SHP77 treated with DMSO at 0.1 percent for 48 hours (cell line): ENCODE data around the gene CYB561.

Source experiments
- DNase-seq: peaks from one replicate; lab custom pipeline; 2025; lab: John Stamatoyannopoulos, UW

Gene CYB561

DNA sequence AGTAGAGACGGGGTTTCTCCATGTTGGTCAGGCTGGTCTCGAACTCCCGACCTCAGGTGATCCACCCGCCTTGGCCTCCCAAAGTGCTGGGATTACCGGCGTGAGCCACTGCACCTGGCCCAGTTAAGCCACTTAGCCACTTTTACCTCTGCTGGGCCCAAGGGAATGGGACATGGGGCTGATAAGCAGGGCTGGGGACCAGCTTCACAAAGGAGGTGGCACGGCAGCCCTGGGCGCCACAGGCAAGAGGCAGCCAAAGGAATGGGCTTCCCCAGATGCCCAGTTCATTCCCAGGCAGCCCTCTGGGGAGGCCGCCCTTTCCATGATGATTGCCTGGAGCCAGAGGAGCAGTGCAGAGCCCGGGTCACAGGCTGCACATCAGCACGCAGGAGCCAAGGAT lies 5.0 kb upstream of the CYB561 start:
- DNase-seq: no peak

DNA sequence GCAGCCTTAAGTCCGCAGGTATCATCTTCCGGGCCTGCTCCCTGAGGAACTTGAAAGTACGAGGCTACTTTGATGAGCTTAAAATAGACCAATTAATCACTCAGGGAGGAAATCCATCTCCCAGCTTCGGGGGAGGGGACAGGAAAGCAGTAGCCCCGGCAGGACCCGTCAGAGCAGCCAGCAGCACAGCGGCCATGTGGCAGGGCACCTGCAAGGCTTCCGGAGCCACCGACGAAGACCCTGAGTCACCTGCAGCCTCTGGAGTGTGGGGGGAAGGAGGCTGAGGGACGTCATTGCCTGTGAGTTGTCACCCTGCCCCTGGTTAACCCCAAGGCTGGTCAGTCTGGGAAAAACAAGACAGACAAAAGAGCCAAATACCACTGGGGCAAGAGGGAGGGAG lies 4.4 kb upstream of the CYB561 start:
- no peak for DNase-seq

DNA sequence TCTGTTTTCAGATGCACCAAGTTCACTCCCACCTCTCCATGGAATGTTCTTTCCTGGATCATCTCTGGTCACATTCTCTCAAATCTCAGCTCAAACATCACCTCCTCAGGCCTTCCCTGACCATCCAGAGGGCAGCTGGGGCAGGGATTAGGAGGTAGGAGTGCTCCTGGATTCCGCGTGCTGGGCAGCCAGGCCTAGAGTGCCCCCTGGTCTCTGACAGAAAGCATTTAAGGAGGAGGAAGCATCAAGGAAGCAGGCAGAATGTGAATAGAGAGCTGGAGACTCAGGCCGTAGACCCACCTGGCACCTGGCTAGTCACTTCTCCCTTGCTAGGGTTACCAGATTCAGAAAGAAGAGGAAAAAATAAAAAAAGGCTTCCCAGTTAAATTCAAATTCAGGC lies 2.5 kb upstream of the CYB561 start:
- DNase-seq: no peak

DNA sequence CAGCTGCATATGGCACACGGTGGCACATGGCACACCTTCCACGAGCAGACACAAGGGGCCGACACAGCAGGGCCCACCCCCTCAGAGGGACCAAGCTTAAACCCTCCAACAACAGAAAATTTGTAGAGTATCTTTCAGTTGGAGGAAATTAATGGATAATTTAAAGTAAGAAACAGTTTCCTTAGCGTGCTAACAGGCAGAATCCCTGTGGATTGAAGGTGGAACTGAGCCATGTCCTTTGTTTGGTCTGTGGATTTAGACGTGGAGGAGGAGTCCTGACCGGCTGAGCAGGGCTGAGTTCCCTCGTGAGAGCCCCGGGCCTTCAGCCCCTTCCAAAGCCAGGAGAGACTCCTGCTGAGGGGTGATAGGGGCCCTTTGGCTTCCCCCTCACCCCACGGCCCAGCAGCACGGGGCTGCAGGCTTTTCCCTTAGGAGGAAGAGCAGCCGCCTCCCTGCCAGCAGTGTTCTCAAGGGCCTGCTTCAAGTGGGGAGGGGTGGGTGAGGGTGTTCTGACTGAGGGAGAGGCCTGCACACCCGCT lies 1.4 kb upstream of the CYB561 start:
- no peak for DNase-seq

DNA sequence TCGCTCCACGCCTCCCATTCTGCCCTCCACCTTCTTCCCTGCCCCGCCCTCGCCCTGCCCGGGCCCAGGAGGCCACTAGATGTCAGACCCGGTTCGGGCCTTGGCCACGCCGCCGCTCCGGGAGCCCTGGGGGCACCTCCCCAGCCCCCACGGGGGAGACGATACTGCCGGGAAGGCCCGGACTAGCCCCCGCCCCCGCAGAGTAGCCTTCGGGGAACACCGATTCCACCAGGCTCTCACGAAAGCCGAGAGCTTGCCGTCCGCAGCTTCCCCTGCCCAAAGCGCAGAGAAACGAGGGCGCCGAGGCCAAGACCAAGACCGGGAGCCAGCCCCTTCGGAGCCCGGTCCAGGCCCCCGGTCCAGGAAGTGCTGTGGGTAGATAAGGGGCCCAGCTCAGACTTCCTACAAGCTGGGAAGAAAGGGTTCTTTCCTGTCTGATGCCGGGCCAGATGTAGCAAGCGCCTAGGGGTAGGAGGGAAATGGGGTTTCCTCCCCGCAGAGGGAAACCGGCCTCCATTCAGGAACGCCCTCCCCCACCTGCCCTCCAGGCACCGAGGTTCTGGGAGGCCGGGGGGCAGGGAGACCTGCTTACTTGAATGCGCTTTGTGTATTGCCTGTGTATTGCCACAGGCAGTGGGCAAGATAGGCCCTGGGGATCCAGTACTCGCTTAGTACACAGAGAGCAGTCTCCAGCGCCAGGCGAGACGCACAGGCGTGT lies 806 bp upstream of the CYB561 start:
- DNase-seq: peak; percentile 52

DNA sequence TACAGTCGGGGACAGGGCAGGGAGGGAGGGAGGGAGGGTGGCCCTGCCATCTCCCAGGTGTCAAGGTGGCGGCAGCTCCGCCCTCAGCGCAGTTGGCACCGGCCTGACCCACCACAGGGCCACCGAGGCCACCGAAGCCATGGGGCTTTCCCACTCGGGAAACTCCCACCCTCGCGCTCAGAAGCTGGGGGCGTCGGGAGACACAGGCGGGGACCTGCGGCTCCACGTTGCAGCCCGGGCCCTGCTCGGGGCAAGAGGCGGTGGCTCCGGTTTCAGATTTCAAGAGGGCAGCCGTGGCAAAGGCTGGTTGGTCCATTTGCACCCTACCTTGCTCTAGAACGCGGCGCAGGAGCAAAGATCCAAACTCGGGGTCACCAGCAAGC lies 544 bp downstream of the CYB561 start:
- DNase-seq: no peak

DNA sequence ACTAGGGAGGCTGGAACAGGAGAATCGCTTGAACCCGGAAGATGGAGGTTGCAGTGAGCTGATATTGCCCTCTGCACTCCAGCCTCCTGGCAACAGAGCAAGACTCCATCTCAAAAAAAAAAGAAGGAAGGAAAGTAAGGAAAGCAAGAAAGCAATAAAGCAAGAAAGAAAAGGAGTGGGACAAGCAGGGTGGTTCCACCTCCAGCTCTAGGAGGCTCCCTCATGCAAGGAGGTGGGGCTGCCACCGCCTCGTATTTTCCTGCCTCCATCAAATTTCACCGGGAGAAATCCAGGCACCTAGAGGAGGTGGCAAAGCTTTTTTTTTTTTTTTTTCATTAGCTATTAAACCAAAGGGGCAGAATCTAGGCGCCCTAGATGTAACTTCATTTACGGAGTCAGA lies 1.0 kb downstream of the CYB561 start:
- DNase-seq: no peak

DNA sequence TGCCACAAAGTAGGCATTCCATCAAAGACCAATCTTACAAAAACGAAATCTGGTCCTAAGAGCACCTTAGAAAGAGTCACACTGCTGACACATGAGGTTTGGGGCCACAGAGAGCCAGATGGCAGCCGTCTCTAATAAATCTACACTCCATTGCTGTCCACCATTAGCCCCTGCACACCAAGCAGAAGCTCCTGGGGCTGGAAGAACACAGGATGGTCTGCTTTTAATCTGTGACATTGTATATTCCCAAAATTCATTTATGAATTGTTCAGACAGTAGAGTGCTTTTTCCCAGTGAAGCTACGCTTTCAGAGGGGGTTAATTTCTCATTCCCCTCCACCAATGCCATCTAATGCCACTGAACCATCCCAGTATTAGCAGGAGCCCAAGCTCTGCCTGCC lies 1.6 kb downstream of the CYB561 start:
- DNase-seq: no peak

DNA sequence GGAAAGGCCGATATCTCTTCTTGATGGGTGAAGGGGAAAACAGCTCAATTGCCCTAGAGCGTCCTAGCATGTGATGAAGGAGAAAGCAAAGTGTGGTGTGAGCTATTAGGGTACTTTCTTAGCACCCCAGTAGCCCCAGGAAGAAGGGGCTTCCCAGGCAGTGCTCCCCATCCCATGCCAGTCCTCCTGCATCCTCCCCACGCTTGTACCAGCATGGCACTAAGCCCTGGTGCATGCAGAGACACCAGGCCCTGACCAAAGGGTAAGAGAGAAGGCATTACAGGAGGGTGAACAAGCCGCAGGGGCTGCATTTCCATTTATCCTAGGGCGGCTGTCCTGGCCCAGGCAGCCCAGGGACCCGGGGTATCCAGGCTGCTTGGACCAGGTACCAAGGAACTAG lies 3.1 kb downstream of the CYB561 start:
- DNase-seq: no peak

DNA sequence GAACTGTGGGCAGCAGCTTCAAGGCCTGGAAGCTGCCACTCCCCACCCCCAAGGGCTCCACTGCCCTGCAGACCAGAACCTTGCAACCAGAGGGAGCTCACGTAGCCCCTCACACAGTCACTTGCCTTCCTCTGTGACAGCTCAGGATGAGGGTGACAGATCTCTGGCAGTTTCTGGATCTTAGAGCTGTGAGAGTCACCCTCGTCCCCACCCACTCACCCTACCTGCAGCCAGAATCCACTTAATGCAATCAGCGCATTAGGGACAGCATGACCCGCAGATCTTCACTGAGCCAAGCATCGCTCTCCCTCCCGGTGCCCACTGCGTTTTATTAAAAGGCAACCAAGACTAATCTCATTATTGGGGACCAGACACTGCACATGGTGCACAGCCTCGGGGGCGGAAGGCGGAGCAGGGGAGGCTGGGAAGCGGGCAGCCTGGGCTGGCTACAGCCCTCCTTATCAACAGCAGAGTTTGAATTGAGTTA lies 3.5 kb downstream of the CYB561 start:
- no peak for DNase-seq

DNA sequence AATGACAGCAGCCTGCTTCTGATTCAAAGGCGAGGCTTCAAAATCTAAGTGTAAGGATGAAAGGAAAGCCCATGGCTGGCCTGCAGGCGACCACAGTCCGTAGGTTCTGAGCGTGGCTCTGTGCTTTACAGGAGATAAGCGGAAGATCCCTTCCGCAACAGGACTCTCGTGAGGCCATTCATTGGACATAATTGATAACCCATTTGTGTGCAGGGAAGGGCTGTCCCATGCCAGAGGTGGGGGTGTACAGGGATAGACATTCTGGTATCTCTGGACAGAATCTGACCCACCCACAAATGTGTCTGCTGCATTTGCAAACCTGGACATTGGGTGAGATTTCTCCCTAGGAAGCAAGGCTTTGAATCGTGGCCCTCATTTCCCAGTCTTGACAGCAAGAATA lies 4.0 kb downstream of the CYB561 start:
- no peak for DNase-seq

DNA sequence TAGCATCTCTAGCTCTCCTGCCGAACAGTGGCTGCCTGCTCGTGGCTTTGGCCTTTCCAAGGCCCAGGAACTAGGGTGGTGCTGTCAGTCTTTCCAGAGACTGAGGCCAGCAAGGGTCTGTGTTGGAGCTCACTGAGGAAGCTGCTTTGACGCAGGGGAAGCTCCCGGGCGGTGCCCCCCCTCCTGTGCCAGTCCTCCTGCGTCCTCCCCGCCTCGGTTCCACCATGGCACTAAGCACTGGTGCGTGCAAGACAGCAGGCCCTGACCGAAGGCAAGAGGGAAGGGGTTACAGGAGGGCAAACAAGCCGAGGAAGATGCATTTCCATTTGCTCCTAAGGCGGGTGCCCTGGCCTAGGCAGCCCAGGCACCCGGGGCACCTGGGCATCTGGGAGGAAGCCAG lies 4.5 kb downstream of the CYB561 start:
- DNase-seq: no peak

DNA sequence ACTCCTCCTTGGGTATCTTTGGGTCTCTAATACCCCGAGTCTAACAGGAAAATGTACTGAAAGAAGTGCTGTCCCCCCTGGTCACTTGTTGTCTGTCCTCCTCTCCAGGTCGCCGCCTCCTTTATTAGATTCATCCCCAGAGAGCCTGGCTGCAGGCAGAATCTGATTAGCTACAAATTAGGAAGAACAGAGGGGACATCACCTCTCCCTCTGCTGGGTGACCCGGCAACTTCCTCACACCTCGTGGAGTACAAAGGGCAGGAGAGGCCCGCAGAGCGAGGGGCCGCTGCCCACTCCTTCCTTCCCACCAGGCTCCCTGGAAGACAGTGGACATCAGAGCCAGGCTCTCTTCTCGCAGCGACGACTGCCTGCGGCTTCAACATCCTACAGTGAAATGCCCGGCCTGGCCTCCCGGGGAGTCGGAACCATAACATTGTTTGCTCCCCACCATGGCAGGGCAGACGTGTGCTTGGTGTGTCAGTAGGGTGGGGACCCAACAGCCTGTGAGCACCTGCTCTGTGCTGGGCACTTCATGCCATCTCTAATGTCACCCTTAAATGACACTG lies 5.3 kb downstream of the CYB561 start:
- DNase-seq: no peak

DNA sequence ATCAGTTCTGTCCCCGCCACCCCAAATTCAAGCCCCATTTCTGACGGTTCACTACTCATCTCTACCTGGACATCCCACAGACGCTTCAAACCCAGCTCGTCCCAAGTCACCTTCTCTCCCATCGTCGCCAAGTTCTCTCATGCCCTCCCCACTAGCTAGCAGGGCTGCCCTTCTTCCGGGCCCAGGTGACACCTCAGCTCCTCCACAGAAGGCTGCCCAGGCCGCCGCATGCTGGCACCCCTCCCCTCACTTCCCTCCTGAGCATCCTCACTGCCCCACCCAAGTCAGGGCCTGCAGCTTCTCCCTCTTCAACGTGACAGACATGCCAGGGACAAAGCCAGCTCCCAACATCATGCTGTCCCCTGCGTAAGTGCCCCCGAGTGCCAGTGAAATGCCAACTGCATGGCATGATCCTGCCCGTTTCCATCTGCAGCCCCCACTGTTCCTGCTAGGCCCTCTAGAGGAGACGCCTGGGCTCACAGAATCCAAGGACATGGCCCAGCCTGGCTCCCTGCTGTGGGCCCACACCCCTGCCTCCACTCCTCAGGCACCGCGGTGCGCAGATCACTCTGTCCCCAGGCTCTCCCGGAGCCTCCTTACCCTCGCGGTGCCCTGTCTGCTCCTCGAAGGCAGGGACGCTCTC lies 5.9 kb downstream of the CYB561 start:
- DNase-seq: no peak

DNA sequence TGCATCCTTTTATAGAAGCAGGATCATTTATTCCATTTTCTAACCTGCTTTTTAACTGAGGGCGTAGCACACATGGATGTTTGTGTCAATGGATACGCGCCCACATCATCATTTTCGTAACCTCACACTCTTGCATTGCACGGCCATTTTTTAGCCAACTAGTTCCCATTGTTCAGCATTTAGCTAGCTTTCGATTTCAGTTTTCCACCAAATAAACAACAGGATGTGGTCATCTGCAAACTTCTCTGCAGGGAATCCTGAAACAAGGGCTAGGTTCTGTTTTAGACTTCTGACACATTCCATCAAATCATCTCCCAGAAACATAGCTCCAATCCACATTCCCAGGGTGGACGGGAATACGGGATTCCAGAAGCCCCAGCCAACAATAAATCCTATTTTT lies 6.4 kb downstream of the CYB561 start:
- no peak for DNase-seq

DNA sequence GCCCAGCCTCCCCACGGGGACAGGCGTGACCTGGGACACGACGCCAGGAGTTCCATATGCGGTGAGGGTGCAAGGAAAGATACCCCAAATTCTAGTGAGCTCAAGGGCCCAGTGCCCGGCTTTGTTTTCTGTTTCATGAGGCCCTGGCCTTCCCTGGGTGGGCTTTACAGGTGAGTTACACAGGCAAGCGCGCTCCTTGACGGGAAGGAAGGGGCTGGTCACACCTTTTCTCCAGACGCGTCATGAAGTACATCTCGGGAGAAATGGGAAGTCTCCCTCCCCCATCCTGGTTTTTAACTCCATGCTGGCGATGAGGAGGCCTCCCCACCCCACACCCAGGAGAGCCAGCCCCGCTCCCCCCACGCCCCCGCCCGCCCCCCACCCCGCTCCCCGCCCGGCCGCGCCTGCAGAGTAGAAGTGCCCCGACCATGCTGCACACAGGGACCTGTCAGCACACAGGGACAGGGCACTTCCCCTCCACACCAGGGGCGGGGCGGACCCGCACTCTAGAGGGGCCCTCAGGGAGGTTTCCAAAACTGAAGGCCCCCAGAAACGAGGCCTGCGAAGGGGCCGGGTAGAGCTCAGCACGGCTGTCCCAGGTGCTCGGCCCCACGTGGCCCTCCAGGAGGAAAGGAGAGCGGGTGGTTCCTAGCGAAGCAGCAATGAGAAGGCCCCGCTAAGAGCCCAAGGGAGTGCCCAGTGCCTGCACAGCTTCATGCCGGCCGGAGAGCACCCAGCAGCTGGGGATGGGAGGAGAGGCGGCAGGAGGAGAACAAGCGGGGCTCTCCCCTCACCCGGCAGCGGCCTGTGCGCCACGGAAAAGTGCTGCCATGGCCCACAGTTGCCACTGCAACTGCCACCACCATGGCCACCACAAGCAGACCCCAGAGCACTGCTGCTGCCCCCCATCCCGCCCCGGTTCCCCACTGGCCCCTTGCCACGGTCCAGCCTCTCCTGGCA lies 7.7 kb downstream of the CYB561 start:
- DNase-seq: no peak

DNA sequence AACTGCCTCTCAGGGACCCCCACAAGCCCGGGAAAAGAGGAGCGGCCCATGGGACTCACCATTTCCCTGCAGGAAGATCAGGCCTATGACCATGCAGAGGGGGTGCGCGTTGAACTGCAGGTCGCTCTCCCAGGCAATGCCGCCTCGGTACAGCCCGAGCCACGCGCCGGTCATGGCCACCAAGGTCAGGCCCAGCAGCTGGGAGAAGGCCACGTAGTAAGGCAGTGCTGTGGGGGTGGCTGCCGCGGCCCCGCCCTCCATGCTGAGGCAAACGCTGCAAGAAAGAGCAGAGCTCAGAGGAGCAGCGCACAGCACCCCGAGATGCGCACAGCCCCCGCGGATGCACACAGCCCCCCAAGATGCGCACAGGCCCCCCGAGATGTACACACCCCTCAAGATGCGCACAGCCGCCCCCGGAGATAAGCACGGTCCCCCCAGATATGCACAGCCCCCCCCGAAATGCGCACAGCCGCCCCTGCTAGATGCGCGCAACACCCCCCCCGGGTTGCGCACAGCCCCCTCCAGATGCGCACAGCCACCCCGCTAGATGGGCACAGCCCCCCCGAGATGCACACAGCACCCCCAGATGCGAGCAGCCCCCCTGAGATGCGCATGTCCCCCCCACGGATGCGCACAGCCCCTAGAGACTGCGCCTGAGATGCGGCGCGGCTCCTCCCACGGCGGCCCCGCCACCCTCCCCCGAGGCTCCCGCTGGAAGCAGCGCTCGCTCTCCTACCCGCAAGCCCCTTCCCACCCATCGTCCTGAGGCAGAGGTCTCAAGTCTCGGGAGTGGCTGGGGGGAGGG lies 8.6 kb downstream of the CYB561 start:
- no peak for DNase-seq

DNA sequence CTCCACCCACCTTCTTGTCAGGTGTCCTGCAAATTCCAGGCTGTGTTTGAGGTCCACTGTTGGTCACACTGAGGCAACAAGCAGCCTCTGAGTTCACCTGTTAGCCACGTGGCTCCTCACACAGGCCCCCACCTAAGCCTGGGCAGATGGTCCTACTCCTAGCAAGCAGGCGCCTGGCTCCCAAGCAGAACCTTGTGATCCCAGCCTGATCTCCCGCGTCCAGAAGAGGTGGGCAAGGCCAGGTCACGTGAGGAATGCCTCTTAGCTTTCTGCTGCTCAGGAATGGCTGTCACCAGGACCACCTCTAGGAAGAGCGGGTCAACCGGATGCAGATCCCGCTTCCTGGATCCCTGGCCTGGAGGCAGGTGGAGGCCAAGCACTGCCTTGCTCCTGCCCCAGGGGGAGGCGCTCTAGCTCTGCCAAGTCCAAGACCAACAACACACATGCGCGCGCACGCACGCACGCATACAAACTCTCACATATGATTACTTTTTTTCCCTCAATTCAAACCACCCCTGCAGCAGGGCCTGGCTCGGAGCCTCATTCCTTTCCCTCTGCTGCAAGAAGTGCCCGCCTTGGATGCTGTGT lies 9.5 kb downstream of the CYB561 start:
- no peak for DNase-seq

DNA sequence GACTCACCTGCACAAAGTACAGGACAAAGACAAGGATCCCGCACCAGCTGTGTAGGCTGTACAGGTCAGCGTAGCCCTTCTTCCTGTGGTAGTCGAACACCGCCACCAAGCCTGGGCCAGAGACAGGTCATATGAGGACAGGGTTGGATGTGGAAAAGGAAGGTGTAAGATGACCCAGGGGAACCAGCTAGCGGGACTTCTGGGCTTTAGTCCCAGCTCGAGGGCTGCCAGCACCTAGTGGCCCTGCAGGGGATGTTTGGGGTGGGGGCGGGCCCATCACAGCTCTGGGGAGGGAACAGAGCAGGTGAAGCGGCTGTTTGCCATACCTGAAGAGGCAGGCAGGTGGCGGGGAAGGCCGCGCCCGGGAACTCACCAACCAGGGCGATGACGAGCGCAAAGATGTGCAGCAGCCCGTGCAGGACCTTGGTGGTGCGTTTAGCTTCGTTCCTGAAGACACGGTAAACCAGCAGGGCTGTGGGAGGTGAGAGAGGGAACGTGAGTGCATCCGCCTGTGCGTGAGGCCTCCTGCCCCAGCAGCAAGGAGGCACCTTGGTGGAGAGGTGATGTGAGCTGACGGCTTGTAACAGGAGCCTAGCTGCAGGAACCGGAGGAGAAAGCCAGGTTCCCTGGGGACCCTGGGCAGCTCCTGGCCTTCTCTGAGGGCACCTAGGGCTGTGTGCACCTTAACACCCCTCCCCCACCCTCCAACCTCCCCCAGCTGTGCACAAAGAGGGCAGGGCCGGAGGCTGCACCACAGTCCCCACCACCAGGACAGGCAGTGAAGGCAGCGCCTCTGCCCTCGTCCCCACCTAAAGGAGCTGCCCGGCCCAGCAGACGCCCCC lies 10.2 kb downstream of the CYB561 start:
- DNase-seq: no peak

DNA sequence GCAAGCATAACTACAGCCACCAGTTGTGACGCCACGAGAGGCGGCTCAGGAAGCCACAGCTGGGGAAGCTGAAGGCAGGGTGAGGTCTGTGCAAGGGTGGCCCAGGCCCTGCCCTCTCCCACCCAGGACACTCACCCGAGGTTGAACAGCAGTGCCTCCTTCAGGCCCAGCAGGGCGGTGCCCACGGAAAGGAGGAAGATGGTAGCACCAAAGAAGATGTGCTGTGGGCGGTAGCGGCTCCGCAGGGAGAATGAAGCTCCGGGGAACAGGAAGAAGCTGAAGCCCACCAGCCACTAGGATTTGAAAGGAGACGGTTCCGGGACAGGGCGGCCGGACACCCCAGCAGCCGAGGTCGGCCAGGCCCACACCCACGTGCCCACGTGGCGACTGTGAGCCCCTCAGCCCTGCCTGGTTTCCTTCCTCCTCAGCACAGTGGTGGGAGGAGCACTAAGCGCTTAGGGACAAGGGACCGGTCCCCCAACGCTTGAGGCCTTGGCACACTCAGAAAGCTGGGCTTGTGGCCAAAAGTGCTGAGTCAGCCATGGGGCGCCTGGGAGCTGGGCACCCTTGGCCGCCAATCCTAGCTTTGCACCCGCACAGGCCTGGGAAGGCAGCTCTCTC lies 11.0 kb downstream of the CYB561 start:
- DNase-seq: no peak
